OCI-LY3 (cell line): ENCODE measurements around the gene ADARB2.

Source experiments
- H2AFZ ChIP-seq: fragments of 200-600, 300-600 bp; shearing (Covaris generic); 2 replicates; pipeline ENCODE4 v1.6.0; 2014; ENCODE audit warnings: antibody characterized with exemption, low read depth, low read length
- H3K27ac ChIP-seq: fragments of 200-600, 300-600 bp; sonication (generic); 2 replicates; pipeline ENCODE4 v1.5.1; 2014; ENCODE audit warnings: mild to moderate bottlenecking, low read length, moderate library complexity, mixed read lengths
- H3K27me3 ChIP-seq: fragments of 200-600, 300-600 bp; sonication (generic); 2 replicates; pipeline ENCODE4 v1.6.1; 2014; ENCODE audit warnings: low read depth, low read length, mixed read lengths
- H3K36me3 ChIP-seq: fragments of 200-600, 300-600 bp; sonication (generic); replicated peaks from 2 replicates; pipeline ENCODE3; 2014; ENCODE audit warnings: low read depth, low read length, mixed read lengths
- H3K4me1 ChIP-seq: fragments of 300-600, 200-600 bp; sonication (generic); 2 replicates; pipeline ENCODE4 v1.6.1; 2014; ENCODE audit warnings: low read length, mixed read lengths
- H3K4me2 ChIP-seq: fragments of 200-600, 300-600 bp; sonication (generic); 2 replicates; pipeline ENCODE4 v1.6.1; 2014; ENCODE audit warnings: low read length, mixed read lengths
- H3K4me3 ChIP-seq: fragments of 300-600, 200-600 bp; sonication (generic); 2 replicates; pipeline ENCODE4 v1.5.1; 2014; ENCODE audit warnings: antibody characterized with exemption, mild to moderate bottlenecking, low read length, moderate library complexity
- H3K79me2 ChIP-seq: fragments of 300-600, 200-600 bp; shearing (Covaris generic); 2 replicates; pipeline ENCODE4 v1.6.1; 2014; ENCODE audit warnings: mild to moderate bottlenecking, low read length, mixed read lengths
- H3K9ac ChIP-seq: fragments of 300-600, 200-600 bp; shearing (Covaris generic); 2 replicates; pipeline ENCODE4 v1.6.0; 2014; ENCODE audit warnings: mild to moderate bottlenecking, low read length, moderate library complexity
- H3K9me3 ChIP-seq: fragments of 200-600, 300-600 bp; shearing (Covaris generic); 2 replicates; pipeline ENCODE4 v1.6.1; 2014; ENCODE audit warnings: low read length, mixed read lengths; ENCODE audit not compliant: insufficient read depth
- H4K20me1 ChIP-seq: fragments of 200-600, 300-600 bp; sonication (generic); 2 replicates; pipeline ENCODE4 v1.6.1; 2016; ENCODE audit warnings: low read length, mixed read lengths; ENCODE audit not compliant: insufficient read depth
- EZH2phosphoT487 ChIP-seq: fragments of 200-600 bp; shearing (Covaris generic); IDR thresholded peaks from 2 replicates; pipeline ENCODE4 v1.6.1; 2018; ENCODE audit warnings: antibody characterized with exemption, mixed run types, low read depth
- TF ChIP-seq, protein P1 (sequence below): fragments of 200-600, 300-600 bp; sonication (generic); IDR thresholded peaks from 2 replicates; pipeline ENCODE4 v1.5.1; 2014; ENCODE audit warnings: antibody characterized with exemption, low read length, low read depth

The ADARB2 gene

GRCh38 chr10:1294748-1295147, 442.6 kb downstream of the ADARB2 start:
- Histone ChIP-seq H3K9me3 (no peaks in the 10 kb centered on the region), H4K20me1 (no peaks in the 10 kb centered on the region), H2AFZ (no peak overlapping the region), H3K79me2 (no peaks in the 10 kb centered on the region), H3K27ac (no peak overlapping the region), H3K4me3 (no peak overlapping the region), H3K27me3 (peaks cover 6% of the 10 kb centered on the region; the same call in 1 of the 2 replicates), H3K4me1 (no peaks in the 10 kb centered on the region), H3K4me2 (no peak overlapping the region), H3K36me3 (no peaks in the 10 kb centered on the region), H3K9ac (no peak overlapping the region)
- no peak for TF ChIP-seq EZH2phosphoT487
- TF ChIP-seq, protein P1, sequence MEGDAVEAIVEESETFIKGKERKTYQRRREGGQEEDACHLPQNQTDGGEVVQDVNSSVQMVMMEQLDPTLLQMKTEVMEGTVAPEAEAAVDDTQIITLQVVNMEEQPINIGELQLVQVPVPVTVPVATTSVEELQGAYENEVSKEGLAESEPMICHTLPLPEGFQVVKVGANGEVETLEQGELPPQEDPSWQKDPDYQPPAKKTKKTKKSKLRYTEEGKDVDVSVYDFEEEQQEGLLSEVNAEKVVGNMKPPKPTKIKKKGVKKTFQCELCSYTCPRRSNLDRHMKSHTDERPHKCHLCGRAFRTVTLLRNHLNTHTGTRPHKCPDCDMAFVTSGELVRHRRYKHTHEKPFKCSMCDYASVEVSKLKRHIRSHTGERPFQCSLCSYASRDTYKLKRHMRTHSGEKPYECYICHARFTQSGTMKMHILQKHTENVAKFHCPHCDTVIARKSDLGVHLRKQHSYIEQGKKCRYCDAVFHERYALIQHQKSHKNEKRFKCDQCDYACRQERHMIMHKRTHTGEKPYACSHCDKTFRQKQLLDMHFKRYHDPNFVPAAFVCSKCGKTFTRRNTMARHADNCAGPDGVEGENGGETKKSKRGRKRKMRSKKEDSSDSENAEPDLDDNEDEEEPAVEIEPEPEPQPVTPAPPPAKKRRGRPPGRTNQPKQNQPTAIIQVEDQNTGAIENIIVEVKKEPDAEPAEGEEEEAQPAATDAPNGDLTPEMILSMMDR = no peak

DNA sequence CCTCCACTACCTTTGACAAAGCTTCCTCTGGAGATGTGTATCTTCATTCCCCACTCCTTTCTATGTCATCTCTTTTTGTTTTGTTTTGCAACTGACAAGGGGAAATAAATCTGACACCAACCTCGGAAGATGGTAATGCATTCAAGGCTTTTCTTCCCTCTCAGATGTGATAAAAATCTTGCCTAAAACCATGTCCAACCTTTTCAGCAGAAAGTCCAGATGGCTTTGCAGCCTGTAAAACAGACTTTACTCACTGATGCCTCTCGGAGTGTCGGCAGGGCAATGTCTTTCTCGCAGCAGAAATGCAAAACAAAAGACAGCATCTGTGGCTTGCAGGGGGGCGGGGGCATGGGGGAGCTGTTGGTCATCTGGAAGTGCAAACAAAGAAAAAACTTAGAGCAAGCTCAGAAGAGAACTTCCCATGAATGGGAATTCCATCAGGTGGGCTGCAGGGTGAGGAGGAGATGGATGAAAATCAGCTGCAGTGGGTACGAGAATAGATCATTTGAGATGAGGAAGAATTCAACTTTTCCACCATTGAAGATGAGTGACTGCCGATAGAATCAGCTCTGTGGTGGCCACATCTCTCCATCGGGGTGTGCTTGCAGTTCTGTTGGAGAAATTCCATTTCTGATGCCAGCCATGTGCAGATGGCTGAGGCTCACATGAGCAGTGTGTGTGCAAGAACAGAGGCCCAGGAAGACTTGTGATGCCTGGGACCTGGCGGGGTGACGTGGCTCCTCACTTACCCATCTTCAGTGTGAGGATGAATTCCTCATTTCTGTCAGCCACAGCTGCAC, 443.5 kb downstream of the ADARB2 start:
- H3K79me2 ChIP-seq = no peaks in the 10 kb centered on the region
- H3K9me3 ChIP-seq = no peaks in the 10 kb centered on the region
- H2AFZ ChIP-seq = no peak overlapping the region
- no peak overlapping the region for H3K4me3 ChIP-seq
- no peaks in the 10 kb centered on the region for H4K20me1 ChIP-seq
- no peak overlapping the region for H3K9ac ChIP-seq
- no peak overlapping the region for H3K27ac ChIP-seq
- TF ChIP-seq EZH2phosphoT487 = no peak
- TF ChIP-seq, protein P1 = no peak
- H3K4me2 ChIP-seq = no peak overlapping the region
- no peaks in the 10 kb centered on the region for H3K36me3 ChIP-seq
- H3K4me1 ChIP-seq = no peaks in the 10 kb centered on the region
- peaks cover 6% of the 10 kb centered on the region; the same call in 1 of the 2 replicates for H3K27me3 ChIP-seq

DNA sequence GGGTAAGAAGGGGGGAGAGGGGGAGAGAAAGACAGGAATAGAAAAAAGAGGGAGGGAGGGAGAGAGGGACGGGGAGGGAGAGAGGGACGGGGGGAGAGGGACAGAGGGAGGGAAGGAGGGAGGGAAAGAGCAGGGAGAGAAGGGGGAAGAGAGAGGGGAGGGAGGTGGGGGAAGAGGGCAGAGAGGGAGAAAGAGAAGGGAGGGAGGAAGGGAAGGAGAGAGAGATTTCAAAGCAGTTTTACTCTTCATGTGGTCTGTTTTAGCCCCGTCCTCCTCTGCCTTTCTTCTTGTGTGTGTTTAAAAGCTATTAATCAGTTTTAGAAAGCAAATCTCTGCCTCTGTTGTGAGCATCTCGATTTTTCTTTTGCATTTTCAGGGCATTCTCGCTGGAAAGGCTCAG, 444.2 kb downstream of the ADARB2 start:
- Histone ChIP-seq H3K9ac (no peak overlapping the region), H3K4me2 (no peak overlapping the region), H4K20me1 (no peaks in the 10 kb centered on the region), H3K36me3 (no peaks in the 10 kb centered on the region), H3K27me3 (peaks cover 6% of the 10 kb centered on the region; the same call in 1 of the 2 replicates), H3K9me3 (no peaks in the 10 kb centered on the region), H3K79me2 (no peaks in the 10 kb centered on the region), H3K4me1 (peaks cover 3% of the 10 kb centered on the region; the same call in 1 of the 2 replicates), H3K4me3 (no peak overlapping the region), H3K27ac (no peak overlapping the region), H2AFZ (no peak overlapping the region)
- TF ChIP-seq, protein P1 = no peak
- no peak for TF ChIP-seq EZH2phosphoT487

DNA sequence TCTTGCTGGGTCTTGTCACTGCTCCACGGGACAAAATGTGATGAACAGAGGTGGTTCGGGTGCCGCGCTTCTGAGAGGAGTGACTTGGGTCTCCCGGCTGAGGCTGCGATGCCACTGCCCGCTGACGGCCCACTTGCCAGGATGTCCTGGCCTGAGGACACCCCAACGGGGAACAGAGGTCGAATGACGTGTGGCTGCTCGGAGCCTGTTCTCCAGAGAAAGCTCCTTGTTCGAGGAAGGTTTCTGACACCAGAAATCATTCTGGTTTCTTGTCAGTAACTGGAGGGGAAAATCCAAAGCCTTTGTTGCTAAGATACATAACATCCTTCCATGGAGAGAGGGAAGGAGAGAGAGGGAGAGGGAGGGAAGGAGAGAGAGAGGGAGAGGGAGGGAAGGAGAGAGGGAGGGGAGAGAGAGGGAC, 444.7 kb downstream of the ADARB2 start:
- Histone ChIP-seq H3K9ac (no peak overlapping the region), H2AFZ (no peak overlapping the region), H3K4me1 (peaks cover 8% of the 10 kb centered on the region; the same call in 1 of the 2 replicates), H3K79me2 (no peaks in the 10 kb centered on the region), H3K9me3 (no peaks in the 10 kb centered on the region), H3K4me3 (no peak overlapping the region), H3K4me2 (no peak overlapping the region), H3K27me3 (peaks cover 6% of the 10 kb centered on the region; the same call in 1 of the 2 replicates), H4K20me1 (no peaks in the 10 kb centered on the region), H3K36me3 (no peaks in the 10 kb centered on the region), H3K27ac (no peak overlapping the region)
- no peak for TF ChIP-seq EZH2phosphoT487
- TF ChIP-seq, protein P1 = no peak
